PC-3 (cell line): Measurements from ENCODE around the gene TGM4. TPM values are rescaled to one million over a fixed set of nuclear protein-coding genes. Genes with fewer than 3 reads are reported as not detected.

Experiments
- ATAC-seq: fragments of 200-7000 bp; cut with Tn5 transposase; 2 replicates; pipeline ENCODE4 v1.9.1; 2020; ENCODE audit warnings: mild to moderate bottlenecking, moderate library complexity
- BruUV-seq: library from RNA; stranded (reverse); fragments of 400-500 nt; replicated peaks from 2 replicates; lab custom pipeline; 2021; lab: Mats Ljungman, UMichigan
- CTCF ChIA-PET: fragments of 300-600 bp; sonication (Branson Sonifier 250); formaldehyde crosslinking; loops from one replicate; lab custom pipeline; 2022; ENCODE audit warnings: antibody characterized with exemption; lab: Charles Lee
- POLR2A ChIA-PET: fragments of 300-600 bp; sonication (Branson Sonifier 250); formaldehyde crosslinking; loops from one replicate; lab custom pipeline; 2022; ENCODE audit warnings: antibody characterized with exemption; ENCODE audit not compliant: unreplicated experiment; lab: Charles Lee
- DNase-seq: peaks from one replicate; pipeline ENCODE4 v3.0.0-alpha.2; 2015
- H2AFZ ChIP-seq: fragments of 300-600 bp; sonication (generic); 2 replicates; pipeline ENCODE4 v1.6.0; 2016; ENCODE audit warnings: antibody characterized with exemption, low read length
- H3F3A ChIP-seq: fragments of 300-600 bp; sonication (generic); one replicate; pipeline ENCODE4 v1.6.0; 2017; ENCODE audit warnings: antibody characterized with exemption, low read length, control low read depth, mild to moderate bottlenecking; ENCODE audit not compliant: unreplicated experiment
- H3K27ac ChIP-seq: fragments of 300-600 bp; sonication (generic); 2 replicates; pipeline ENCODE4 v1.5.1; 2016; ENCODE audit warnings: mild to moderate bottlenecking, low read length
- H3K27me3 ChIP-seq: fragments of 300-600 bp; sonication (generic); 2 replicates; pipeline ENCODE4 v1.6.1; 2016; ENCODE audit warnings: low read length, mixed read lengths
- H3K36me3 ChIP-seq: fragments of 300-600 bp; sonication (generic); 2 replicates; pipeline ENCODE4 v1.6.1; 2016; ENCODE audit warnings: low read depth, mixed run types, low read length, mixed read lengths
- H3K4me1 ChIP-seq: fragments of 300-600 bp; sonication (generic); 2 replicates; pipeline ENCODE4 v1.5.1; 2016; ENCODE audit warnings: low read length; ENCODE audit not compliant: insufficient read depth
- H3K4me2 ChIP-seq: fragments of 300-600 bp; sonication (generic); 2 replicates; pipeline ENCODE4 v1.6.0; 2016; ENCODE audit warnings: low read length
- H3K4me3 ChIP-seq: fragments of 300-600 bp; sonication (generic); 2 replicates; pipeline ENCODE4 v1.5.1; 2016; ENCODE audit warnings: mild to moderate bottlenecking, low read length, mixed read lengths
- H3K79me2 ChIP-seq: fragments of 300-600 bp; sonication (generic); 2 replicates; pipeline ENCODE4 v1.6.1; 2017; ENCODE audit warnings: low read length, mixed read lengths
- H3K9ac ChIP-seq: fragments of 300-600 bp; sonication (generic); 2 replicates; pipeline ENCODE4 v1.6.0; 2016; ENCODE audit warnings: mild to moderate bottlenecking, low read length
- H3K9me2 ChIP-seq: fragments of 300-600 bp; sonication (generic); replicated peaks from 2 replicates; pipeline ENCODE4 v1.6.1; 2016; ENCODE audit warnings: mixed run types, low read length, mixed read lengths
- H3K9me3 ChIP-seq: fragments of 300-600 bp; sonication (generic); 2 replicates; pipeline ENCODE4 v1.6.1; 2016; ENCODE audit warnings: low read length, mixed read lengths
- H4K20me1 ChIP-seq: fragments of 300-600 bp; sonication (generic); 2 replicates; pipeline ENCODE4 v1.6.1; 2016; ENCODE audit warnings: low read length, mixed read lengths
- EZH2 ChIP-seq: fragments of 300-600 bp; sonication (generic); IDR thresholded peaks from one replicate; pipeline ENCODE4 v1.6.1; 2017; ENCODE audit warnings: antibody characterized with exemption, mild to moderate bottlenecking, low read length; ENCODE audit not compliant: unreplicated experiment
- EZH2phosphoT487 ChIP-seq: fragments of 300-600 bp; sonication (generic); IDR thresholded peaks from 2 replicates; pipeline ENCODE4 v1.6.1; 2018; ENCODE audit warnings: mild to moderate bottlenecking, antibody characterized with exemption, low read length, borderline replicate concordance
- intact Hi-C: fragments of 100-400 bp; cut with micrococcal nuclease; formaldehyde crosslinking; loops from 2 replicates; pipeline ENCODE4 v1.9.0; 2023
- total RNA-seq: library from RNA; depleted of rRNA; stranded (reverse); fragments of >200 nt; gene quantifications from 2 replicates; pipeline ENCODE4 v1.2.3, GENCODE V29; 2014
- TF ChIP-seq, protein P1 (sequence below): fragments of 300-600 bp; sonication (generic); conservative IDR thresholded peaks from 2 replicates; pipeline ENCODE4 v1.5.1; 2017; ENCODE audit warnings: antibody characterized with exemption, low read depth, mild to moderate bottlenecking, low read length

TGM4 gene
- total RNA-seq, 1 experiment from 2014 or later: 1.2 TPM

DNA sequence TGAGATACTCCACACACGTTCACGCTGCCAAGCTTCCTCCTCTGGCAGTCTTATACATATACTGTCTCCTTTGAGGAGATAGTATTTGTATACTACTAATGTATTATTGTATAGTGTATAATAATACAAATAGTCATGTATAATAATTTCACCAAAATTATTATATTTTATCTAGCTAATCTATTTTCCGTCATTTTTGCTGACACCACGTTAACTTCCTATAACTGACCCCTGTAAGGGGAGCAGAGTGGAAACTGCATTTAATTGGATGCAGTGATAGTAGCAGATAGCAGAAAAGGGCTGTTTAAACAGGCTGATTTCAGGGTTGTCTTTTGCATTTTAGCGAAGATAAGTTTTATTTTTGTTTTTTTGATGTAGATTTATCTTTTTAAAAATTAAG is 43.2 kb upstream of the TGM4 start:
- Histone ChIP-seq H3K79me2 (no peaks in the 10 kb centered on the region), H3K4me1 (no peaks in the 10 kb centered on the region), H3K4me2 (no peak overlapping the region), H3K9ac (no peak overlapping the region), H3K9me3 (no peaks in the 10 kb centered on the region), H3K36me3 (peaks cover 68% of the 10 kb centered on the region), H4K20me1 (no peaks in the 10 kb centered on the region), H3K4me3 (no peak overlapping the region), H3K9me2 (no peaks in the 10 kb centered on the region), H3K27ac (no peak overlapping the region), H2AFZ (no peak overlapping the region), H3F3A (no peaks in the 10 kb centered on the region), H3K27me3 (no peaks in the 10 kb centered on the region)
- POLR2A ChIA-PET: no interaction called here
- CTCF ChIA-PET: no interaction called here
- ATAC-seq: no peak
- BruUV-seq: no TSS peak
- no peak for DNase-seq
- TF ChIP-seq EZH2phosphoT487 (no peak), EZH2 (no peak)
- TF ChIP-seq, protein P1, sequence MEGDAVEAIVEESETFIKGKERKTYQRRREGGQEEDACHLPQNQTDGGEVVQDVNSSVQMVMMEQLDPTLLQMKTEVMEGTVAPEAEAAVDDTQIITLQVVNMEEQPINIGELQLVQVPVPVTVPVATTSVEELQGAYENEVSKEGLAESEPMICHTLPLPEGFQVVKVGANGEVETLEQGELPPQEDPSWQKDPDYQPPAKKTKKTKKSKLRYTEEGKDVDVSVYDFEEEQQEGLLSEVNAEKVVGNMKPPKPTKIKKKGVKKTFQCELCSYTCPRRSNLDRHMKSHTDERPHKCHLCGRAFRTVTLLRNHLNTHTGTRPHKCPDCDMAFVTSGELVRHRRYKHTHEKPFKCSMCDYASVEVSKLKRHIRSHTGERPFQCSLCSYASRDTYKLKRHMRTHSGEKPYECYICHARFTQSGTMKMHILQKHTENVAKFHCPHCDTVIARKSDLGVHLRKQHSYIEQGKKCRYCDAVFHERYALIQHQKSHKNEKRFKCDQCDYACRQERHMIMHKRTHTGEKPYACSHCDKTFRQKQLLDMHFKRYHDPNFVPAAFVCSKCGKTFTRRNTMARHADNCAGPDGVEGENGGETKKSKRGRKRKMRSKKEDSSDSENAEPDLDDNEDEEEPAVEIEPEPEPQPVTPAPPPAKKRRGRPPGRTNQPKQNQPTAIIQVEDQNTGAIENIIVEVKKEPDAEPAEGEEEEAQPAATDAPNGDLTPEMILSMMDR: no peak
- intact Hi-C loops: no loop called here

DNA sequence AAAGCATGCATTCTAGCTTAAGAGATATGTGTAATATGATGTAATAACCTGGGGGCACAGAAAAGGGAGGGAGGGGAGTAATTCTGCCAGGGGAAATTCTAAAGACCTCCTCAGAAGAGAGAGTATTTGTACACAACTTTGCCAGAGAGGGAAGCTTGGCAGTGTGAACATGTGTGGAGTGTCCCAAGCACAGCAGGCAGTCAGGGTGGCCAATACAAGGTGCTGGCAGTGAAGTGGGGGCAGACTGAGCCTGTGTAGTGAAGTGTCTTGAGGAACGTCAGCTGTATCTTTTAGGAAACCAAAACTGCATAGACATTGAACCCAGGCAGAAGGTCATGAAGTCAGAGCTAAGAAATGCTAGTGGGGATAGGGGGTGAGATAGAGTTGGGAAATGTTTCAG is 42.4 kb upstream of the TGM4 start:
- ATAC-seq (no peak), DNase-seq (no peak)
- Histone ChIP-seq H3K27me3 (no peaks in the 10 kb centered on the region), H3K79me2 (no peaks in the 10 kb centered on the region), H3K27ac (no peak overlapping the region), H2AFZ (no peak overlapping the region), H3K9ac (no peak overlapping the region), H3K9me2 (no peaks in the 10 kb centered on the region), H4K20me1 (no peaks in the 10 kb centered on the region), H3K4me1 (no peaks in the 10 kb centered on the region), H3K36me3 (peaks cover 73% of the 10 kb centered on the region), H3K4me2 (no peak overlapping the region), H3K4me3 (no peak overlapping the region), H3K9me3 (no peaks in the 10 kb centered on the region), H3F3A (no peaks in the 10 kb centered on the region)
- CTCF ChIA-PET: no interaction called here
- POLR2A ChIA-PET: no interaction called here
- BruUV-seq: no TSS peak
- TF ChIP-seq EZH2phosphoT487 (no peak), EZH2 (no peak)
- TF ChIP-seq, protein P1: no peak
- intact Hi-C loops: no loop called here

DNA sequence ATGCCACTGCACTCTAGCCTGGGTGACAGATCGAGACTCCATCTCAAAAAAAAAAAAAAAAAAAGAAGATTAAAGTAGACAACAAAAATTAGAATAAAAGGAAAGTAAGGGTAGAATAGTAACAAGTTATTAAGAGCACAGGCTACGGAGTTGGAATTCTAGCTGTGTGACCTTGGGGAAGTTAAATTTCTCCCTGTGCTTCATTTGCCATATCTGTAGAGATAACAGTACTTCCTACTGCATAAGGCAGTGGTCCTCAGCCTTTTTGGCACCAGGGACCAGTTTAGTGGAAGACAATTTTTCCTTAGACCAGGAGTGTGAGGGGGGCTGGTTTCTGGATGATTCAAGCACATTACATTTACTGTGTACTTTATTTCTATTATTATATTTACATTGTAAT is 41.4 kb upstream of the TGM4 start:
- no peak overlapping the region for H3K4me3 ChIP-seq
- H2AFZ ChIP-seq: no peak overlapping the region
- ATAC-seq: no peak
- intact Hi-C loops: no loop called here
- BruUV-seq: no TSS peak
- no peaks in the 10 kb centered on the region for H3K9me2 ChIP-seq
- no peaks in the 10 kb centered on the region for H3K9me3 ChIP-seq
- H3K4me2 ChIP-seq: no peak overlapping the region
- TF ChIP-seq EZH2 (no peak), EZH2phosphoT487 (no peak)
- TF ChIP-seq, protein P1: no peak
- H3K36me3 ChIP-seq: peaks cover 76% of the 10 kb centered on the region
- ChIA-PET POLR2A (no interaction called here), CTCF (no interaction called here)
- no peaks in the 10 kb centered on the region for H3K4me1 ChIP-seq
- no peaks in the 10 kb centered on the region for H3F3A ChIP-seq
- no peak for DNase-seq
- H3K9ac ChIP-seq: no peak overlapping the region
- H4K20me1 ChIP-seq: no peaks in the 10 kb centered on the region
- no peaks in the 10 kb centered on the region for H3K79me2 ChIP-seq
- no peak overlapping the region for H3K27ac ChIP-seq
- no peaks in the 10 kb centered on the region for H3K27me3 ChIP-seq
